ENCODE results near the gene RBM11.
"Not testable (repeated sequence)": the region's sequence is repeated elsewhere in the genome, so short reads cannot be mapped to it uniquely, and the experiment has no call there.

RBM11 gene, protein sequence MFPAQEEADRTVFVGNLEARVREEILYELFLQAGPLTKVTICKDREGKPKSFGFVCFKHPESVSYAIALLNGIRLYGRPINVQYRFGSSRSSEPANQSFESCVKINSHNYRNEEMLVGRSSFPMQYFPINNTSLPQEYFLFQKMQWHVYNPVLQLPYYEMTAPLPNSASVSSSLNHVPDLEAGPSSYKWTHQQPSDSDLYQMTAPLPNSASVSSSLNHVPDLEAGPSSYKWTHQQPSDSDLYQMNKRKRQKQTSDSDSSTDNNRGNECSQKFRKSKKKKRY

DNA sequence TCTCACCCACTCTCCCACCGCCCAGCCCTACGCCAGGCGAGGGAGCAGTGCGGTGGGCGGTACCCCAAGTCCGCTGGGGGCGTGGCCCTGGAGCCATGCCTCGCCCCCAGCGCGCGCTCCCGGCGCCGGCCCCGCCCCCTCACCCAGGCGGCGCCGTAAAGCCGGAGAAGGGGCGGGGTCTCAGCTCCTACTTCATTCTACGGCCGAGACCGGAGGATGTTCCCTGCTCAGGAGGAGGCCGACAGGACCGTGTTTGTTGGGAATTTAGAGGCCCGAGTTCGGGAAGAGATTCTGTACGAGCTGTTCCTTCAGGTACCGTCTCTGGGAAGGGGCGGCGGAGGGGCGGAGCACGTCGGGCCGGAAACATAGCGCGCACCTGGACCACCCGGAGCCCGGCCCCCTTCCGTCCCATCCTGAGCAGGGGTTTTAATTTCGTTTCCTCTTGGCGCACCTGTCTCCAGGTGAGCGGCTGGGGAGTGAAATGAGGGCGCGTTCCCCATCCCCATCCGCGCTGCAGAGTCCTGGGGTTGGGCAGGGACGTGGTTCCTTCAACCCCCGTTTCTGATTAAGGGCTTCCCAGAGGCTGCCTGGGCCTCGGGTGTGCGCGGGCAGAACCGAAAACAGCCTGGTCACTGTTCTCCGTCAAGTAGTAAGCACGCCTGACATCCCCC lies at the start of gene RBM11:
Gene RBM11, plus strand, starts transcription at position 187 of the 671 bp plus-strand sequence. Its CDS starts 30 bp downstream, at position 217.
- DNase-seq, result peak; percentile 78

DNA sequence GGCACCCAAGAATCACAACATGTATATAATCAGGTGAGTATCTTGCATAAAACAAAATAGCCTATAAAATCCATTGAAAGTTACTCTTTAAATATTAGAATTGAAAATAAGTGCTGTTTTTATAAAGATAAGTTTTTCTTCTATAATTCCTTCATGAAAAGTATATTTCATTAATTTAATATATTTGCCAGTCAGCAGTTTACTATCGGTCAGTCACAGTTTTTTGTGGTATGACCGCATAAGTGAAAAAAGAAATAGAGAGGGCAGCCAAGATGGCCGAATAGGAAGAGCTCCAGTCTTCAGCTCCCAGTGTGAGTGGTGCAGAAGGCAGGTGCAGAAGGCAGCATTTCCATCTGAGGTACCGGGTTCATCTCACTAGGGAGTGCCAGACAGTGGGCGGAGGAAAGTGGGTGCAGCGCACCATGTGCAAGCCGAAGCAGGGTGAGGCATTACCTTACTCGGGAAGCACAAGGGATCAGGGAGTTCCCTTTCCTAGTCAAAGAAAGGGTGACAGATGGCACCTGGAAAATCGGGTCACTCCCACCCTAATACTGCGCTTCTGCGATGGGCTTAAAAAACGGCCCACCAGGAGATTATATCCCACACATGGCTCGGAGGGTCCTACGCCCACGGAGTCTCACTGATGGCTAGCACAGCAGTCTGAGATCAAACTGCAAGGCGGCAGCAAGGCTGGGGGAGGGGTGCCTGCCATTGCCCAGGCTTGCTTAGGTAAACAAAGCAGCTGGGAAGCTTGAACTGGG lies 49.3 kb upstream of the RBM11 start:
- DNase-seq, result not testable (repeated sequence)

DNA sequence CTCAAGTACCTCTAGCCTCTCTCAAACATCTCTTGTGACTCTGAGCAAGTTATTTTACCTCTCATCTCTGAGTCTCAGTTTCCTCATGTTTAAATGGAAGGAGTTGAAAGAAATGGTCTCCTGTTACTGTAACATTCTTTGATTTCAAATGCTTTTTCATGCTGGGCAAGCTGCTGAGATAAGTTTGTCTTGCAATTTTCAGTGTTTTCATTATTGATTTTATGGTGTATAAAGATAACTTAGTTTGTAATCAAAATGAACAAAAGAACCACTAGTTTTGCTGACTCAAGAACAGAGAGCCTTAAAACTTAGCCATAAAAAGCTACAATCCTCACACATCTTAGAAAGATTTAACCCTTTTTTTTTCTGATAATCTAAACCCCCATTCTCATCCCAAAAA lies 9.7 kb upstream of the RBM11 start:
- DNase-seq, result no peak

DNA sequence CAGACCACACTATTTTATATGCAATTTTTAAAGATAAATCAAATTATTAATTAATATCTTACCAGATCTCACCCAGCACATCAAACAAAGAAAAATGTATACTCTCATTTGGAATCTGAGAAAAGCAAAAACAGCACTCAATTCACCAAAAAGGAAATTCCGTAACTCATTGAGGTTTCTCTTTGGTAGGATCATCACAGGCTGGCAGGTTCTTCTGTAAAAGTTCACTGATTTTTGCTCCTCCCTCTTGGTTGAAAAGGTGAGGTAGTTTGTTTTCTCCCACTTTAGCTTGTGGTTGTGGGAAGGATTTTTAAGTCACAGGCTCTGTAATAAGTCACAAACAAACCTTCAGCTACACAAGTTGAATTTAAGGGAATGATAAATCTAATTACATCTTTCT lies 5.2 kb upstream of the RBM11 start, which contains the start of gene LIPI:
Gene LIPI, minus strand, starts transcription at position 218 of the 400 bp plus-strand sequence. Its CDS starts 110 bp downstream, at position 108.
- DNase-seq, result no peak

DNA sequence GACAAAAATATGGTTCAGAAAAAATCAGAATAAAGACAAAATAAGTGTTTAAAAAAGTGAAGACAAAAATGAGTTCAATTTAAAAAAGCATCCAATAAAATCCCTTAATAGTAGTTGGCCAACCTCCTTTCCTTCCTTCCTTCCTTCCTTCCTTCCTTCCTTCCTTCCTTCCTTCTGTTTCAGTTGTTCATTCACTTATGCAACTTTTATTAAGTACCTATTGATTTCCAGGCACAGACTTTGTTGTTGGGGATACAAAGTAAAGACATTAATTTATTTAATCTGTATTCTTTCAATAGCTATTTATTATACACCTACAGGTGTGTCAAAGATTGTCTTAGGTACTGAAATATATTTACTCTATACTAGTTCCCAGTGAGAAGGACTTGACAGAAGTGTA lies 2.8 kb upstream of the RBM11 start:
- no peak for DNase-seq

DNA sequence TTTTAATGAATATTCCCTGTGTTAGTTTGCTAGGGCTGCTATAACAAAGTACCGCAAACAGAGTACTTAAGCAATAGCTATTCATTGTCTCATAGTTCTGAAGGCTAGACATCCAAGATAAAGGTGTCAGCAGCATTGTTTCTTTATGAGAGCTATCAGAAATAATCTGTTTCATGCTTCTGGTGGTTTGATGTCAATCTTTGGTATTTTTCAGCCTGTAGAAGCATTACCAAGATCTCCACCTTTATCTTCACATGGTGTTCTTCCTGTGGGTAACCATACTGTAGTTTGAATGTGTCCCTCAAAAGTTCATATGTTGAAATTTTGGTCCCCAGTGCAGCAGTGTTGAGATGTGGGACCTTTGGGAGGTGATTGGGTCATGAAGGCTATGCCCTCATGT lies 7.4 kb downstream of the RBM11 start:
- no peak for DNase-seq

DNA sequence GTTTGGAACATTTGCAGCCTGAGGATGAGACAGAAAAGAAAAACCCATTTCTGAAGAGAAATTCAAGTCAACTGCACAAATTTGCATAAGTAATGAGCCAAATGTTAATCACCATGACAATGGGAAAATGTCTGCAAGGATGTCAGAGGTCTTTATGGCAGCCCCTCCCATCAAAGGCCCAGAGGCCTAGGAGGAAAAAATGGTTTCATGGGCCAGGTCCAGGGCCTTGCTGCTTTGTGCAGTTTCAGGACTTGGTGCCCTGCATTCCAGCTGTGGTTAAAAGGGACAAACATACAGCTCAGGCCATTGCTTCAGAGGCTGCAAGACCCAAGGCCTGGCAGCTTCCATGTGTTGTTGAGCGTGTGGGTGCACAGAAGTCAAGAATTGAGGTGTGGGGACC lies 13.4 kb downstream of the RBM11 start:
- no peak for DNase-seq

DNA sequence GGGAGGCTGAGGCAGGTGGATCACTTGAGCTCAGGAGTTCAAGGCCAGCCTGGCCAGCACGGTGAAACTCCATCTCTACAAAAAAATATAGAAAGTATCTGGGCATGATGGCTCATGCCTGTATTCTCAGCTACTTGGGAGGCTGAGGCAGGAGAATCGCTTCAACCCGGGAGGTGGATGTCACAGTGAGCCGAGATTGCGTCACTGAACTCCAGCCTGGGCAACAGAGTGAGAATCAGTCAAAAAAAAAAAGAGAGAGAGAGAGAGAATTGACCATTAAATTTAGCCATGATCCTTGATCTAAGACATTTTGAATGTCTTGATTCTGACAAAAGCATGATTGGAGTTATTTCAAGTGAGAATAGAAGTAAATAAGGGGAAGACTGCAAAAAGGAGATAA lies 19.1 kb downstream of the RBM11 start:
- DNase-seq, result no peak

DNA sequence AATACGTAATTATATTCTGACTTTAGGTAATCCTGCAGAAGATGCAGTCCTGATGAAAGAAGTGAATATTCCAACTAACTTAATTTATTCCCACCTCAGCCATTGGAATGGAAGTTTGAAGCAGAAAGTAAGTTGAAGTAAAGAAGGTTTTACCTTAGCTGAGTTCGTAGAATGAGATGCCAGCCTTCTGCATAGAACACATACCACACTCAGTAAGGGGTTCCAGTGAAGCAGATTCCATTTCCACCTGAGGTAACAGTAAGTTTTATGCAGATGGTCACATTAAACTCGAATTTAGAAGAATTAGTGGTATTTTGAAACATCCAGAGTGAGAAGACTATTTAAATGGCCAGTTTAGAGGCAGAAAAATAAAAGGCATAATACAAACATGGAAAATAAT lies 20.2 kb downstream of the RBM11 start:
- no peak for DNase-seq

DNA sequence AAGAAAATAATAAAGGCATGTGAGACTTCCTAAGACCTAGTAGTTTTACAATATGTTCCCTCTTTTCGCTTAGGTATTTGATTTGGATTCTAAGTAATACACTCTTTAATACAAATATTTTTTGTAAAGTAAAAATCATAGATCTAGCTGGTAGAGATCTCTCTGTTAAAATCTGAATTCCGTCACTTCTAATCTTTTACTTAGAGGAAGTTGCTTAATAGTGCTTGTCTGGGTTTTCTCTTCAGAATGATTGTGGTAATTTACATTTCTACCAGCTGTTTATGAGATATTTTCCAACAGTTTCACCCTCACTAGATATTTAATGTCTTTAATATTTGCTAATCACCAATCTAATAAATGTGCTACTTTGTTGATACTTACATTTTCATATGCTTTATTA lies 23.3 kb downstream of the RBM11 start:
- no peak for DNase-seq

DNA sequence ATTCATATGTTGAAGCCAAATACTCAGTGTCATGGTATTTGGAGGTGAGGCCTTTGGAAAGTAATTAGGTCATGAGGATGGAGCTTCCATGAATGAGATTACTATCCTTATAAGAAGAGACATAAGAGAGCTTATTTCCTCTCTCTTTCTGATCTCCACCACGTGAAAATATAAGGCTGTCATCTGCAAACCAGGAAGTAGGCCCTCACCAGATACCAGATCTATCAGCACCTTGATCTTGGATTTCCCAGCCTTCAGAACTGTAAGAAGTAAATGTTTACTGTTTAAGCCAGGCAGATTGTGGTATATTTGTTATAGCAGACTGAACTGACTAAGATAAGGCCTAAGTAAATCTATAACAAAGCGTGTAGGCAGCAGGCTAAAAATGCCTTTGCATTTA lies 25.3 kb downstream of the RBM11 start:
- no peak for DNase-seq

DNA sequence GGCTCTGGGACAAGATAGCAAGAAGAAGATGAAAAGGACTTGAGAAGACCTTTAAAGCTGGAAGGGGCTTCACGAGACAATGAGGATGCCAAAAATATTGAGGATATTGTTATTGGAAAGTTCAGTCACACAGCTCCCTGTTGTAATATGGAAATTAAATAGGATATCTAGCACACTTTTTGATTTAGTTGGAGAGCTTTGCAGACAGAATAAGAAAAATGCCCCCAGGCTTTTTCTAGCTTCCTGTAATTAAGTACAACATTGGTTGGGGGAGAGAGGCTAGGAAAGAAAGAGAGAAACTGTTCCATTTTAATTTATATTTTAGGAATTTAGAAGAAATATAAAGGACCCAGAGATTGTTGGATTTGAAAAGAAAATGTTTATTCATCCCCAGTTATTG lies 27.5 kb downstream of the RBM11 start:
- DNase-seq, result no peak

DNA sequence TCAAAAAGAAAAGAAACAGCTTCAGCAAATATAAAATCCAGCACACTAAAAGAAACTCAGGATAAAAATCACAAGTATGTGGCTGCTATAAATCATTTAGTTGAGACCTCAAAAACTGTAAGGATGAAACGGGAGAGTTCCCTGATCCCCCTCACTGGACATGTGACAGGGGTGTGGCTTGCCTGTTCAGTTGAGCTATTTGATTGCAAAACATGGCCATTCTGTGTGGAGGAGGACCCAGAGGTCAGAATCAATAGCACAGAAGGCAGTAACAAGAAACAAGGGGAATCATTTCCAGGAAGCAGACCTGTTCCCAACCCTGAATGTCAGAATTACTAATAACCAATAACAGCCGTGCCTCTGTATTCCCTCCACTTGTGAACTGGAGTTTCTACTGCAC lies 27.9 kb downstream of the RBM11 start:
- DNase-seq, result no peak

DNA sequence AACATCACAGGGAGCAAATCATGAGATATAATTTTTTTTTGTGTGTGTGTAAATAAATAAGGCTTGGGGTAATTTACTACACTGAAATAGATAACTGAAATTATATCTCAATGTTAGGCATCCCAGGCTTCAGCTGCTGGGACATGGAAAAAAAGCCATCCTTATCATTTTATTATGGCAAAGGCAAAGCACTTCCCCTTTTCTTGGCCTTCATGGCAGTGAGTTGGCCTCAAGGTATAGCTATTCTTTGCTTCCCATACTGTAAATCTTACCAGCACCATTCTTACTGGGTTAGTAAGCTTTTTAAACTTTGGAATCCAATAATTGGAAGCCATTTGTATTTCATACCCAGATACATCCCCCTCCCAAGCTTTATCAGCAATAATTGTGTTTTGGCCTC lies 29.0 kb downstream of the RBM11 start:
- DNase-seq, result no peak

DNA sequence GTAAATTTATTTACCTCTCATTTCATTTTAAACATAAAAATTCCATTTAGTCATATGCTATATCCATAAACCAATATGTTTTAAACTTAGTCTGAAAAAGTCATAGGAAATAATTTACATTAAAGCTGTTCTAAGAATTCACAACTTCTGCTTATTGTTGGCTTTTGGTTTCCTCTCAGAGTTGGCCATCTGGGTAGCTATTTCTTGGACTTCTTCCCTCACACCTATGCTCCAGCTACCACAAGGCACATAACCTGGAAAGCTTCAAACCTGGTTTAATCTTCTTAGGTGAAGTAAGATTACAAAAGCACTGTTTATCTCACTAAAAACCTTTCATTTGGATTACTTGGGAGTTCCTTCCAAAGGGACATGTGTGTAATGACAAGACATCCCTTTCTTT lies 29.8 kb downstream of the RBM11 start:
- no peak for DNase-seq

DNA sequence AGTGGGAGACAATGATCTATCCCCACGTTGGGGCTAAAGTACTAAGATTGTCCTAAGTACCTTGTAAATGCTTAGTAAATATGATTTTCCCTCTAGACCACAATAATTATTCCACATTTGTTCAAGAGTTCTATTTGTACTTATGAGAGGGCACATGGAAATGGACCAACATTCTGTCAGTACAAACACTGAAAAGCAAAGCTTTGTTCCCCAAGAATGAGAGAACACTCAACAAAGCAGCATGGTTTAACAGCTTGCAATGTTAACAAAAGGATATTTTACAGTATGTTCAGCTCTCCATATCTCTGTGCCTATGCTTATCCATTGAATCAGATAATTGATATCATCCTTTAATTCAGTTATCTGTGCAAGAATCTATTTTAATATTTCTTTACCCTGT lies 35.4 kb downstream of the RBM11 start:
- no peak for DNase-seq

DNA sequence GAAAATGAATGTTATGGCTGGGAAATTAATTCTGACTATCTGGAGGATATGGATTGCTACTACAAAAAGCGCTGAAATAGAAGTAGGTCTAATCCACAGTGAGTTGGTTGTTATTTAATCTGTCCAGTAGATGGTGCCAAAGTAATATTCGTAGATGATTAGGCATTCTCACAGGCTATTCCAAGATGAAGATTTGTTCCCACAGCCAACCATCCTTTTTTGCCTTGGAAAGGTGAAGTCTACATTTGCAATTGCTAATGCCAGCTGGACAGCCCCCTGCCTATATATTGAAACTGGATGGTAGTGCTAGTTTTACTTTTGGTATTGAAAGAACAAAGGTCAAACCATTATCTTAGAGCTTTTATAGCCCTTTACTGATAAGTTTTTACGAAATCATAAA lies 43.8 kb downstream of the RBM11 start:
- no peak for DNase-seq

DNA sequence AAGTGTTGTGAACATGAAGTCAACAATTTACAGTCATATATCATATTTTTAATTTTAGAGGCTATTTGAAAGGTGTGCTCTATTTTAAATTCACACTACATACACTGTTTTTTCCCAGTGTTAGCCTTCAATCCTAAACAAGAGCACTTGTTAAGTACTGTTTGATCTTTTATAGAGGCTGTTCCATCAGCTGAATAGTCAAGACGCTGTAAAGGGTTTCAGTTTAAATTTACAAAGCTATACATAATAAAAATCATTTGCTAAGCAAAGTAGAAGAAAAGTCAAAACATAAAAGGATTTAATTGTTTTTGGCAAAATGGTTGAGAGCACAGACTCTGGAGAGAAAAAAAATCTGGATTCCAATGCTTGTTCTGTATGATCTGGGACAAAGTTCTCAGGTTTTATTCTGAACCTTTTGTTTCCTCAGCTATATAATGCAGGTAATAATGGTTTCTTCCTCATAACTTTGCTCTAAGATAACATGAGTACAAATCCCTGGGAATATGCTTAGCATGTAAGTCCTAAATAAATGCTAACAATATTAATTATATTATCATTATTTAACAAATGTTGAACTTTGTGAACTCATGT lies 44.3 kb downstream of the RBM11 start:
- no peak for DNase-seq

DNA sequence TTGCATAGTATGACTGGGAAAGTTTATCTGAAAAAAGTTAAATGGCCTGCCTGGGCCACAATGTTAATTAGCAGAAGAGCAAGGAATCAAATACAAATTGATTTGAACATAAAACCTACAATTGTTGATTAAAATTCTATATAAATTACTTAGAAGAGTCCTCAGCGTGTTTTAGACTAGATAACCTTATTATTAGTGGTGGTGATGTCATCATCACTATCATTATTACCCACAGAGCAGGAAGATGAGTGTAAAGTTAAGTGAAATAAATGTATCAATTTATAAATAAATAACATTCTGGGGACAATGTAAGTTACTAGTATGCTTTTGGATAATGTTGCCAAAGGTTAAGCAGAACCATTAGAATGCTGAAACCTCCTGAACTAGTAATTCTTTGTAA lies 46.1 kb downstream of the RBM11 start:
- no peak for DNase-seq

DNA sequence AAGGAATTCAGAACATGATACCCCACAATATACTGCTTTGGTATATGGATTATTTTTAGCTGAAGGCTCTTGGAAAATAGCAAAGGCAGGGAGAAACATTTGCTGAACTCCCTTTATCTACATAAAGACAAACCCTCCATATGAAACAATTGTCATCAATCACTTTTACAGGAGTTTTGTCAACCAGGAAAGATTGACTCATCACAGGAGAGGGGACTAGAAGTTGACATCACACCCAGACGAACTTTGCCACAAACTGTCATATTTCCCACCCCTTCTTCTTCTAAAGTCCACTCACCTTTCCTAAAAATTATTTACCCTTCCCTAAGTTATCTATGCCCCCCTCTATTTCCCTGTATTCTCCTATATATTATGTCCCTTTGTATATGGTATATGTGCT lies 47.9 kb downstream of the RBM11 start:
- DNase-seq, result no peak

DNA sequence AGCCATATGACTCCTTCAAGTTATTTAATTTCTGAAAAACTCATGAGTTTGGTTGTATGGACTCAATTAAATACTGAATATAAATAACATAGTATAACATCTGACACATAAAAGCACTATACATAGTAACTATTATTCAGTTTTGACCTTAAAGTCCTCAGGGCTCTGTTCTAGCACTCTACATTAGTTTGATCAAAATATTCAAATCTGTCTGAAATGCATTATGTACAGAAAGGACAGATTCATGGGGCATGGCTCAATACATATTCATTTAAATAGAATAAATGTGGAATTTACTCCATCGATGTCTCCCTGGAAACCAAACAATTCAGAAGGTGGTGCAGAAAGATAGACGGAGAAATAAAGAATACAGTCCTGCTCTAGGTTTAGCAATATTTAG lies 49.1 kb downstream of the RBM11 start:
- DNase-seq, result no peak

DNA sequence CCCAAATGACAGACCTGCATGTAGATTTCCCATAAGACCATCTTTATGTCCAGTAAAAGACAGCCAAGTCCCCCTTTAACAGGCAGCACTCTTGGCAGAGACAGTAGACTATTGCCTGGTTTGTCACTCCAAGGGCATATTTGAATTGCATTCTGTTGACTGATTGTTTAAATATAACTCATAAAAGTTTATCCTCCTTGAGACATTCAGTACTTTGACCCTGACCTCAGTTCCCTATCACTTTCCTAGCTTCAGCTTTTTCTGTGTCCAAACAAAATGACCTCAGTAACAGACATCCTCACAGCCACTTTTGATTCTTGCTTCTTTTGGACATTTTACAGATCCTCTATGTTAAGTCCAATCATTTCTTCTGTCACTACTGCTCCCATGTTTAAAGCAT lies 51.1 kb downstream of the RBM11 start:
- DNase-seq, result no peak

DNA sequence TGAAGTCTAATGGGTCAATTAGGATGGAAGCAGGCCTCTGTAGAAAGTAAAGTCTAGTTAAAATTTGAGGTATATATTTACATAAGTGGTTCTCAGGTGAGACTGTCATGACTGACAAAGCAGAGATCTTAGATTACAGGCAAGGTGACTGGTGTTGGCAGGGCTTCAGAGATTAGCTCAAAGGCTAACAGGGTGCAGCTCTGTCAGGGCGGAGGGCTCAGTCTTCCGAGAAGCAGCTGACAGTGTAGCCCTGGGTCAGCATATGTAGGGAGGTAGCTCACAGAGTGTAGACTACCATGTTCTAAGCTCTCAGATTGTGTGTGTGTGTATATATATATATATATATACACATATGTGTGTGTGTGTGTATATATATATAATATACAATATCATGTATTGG lies 54.7 kb downstream of the RBM11 start:
- DNase-seq, result no peak

DNA sequence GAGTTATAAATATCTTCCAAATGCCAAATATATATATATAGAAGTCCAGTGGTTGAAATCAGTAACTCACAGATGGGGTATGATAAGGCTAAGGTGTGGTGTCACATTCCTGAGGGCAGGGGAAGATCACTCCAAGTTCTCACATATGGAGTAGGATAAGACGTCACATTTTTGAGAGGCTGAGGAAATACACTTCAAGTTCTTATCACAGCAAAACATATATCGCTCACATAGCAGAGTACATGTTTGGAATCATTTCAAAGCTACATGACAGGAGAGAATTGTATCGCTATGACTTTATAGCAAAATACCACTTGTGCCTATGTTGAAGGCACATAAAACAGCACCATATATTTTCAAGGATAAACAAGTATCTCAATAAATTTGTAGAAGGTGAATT lies 55.1 kb downstream of the RBM11 start:
- no peak for DNase-seq
